ENCODE results near the gene RTP2.
"Not testable (repeated sequence)": the region's sequence is repeated elsewhere in the genome, so short reads cannot be mapped to it uniquely, and the experiment has no call there.

RTP2 gene

DNA sequence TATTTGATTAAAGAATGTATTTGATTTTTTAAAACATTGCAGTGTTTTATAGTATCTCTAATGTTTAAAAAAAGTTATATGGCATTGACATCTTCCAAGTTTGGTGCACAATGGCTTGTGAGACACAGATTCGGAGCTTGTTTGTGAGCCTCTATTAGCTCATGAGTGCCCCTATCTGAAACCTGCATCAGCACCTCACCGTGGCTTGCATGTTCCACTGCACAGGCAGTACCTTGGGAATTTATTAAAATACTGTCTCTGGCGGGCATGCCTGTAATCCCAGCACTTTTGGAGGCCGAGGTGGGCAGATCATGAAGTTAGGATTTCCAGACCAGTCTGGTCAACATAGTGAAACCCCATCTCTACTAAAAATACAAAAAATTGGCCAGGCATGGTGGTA lies 6.8 kb upstream of the RTP2 start:
- no peak for DNase-seq

GRCh38 chr3:187708696-187709095 lies 6.3 kb upstream of the RTP2 start:
- DNase-seq: no peak

DNA sequence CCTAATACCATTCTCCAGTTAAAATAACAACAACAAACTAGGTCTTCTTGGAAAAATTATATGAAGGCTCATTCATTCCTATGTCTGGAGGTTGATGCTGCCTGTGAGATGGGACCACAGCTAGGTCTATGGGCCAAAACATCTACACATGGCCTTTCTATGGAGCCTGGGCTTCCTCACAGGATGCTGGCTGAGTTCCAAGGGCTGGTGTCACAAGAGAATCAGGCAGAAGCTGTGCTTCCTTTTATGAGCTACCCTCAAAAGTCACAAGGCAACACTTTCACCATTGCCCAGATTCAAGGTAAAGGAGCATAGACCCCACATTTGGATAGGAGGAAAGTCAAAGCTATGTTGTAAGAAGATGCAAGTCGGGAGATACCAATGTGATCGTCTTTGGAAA lies 4.6 kb upstream of the RTP2 start:
- DNase-seq: no peak

- no peak for DNase-seq
These were observed 2.8 kb upstream of the RTP2 start for GRCh38 chr3:187705164-187705563.

DNA sequence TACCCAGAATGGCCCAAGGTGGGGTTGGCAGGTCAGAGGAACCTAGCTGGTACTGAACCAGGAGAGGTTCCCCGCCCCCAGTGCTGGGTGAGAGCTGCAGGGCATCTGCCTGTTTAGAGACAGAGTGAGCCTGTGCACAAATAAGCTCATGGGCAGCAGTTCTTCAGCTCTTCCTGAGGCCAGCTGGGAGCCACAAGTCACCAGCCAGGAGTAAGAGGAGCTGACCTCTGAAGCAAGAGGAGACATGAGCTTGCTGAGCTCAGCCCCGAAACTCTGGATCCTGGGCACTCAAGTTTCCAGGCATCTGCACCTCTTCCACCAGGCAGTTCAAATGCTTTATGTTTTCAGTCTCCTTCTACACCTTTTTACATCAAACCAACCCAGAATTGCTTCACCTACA lies 2.1 kb downstream of the RTP2 start:
- no peak for DNase-seq

DNA sequence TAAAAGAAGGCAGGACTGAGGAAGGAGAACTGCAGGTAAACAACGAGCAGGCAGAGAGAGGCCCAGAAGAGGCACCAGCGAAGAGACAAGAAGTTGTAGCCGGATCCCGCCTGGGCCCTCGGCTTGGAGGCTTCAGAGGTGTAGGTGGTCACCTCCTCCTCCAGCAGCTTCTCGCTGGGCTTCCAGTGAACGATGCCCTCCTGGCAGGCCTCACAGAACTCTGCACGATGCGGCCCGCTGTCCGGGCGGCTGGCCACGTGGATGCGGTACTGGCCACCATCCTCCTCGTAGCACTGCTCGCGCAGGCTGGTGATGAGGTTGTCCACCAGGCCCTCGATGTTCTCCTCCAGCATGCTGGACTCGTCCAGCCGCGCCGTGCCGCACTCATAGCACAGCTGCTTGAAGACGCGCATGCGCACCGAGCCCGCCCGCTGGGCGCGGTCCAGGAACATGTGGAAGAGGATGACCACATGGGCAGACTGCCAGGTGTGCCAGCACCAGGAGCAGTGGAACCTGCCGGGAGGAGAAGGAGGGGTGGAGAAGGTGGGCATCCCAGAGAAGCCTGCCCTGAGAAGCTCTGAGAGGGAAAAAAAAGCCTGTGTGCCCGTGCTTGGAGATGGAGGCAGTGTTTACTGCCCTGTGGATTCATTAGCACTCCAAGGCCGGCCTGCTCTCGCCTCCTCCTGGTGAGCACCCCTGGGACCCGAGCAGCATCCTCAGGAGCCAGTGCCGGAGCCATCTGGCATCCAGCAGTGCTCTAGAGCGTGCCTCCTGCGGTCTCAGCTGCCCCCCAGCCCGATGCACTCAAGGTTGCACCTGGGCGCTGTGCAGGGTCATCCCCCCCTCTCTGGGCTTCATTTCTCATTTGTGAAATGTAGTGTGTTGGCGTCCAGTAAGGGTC lies 3.6 kb downstream of the RTP2 start:
- DNase-seq: no peak

- no peak for DNase-seq
These were observed 6.3 kb downstream of the RTP2 start for GRCh38 chr3:187696021-187696420.

GRCh38 chr3:187695449-187695848 lies 6.9 kb downstream of the RTP2 start:
- DNase-seq: no peak

DNA sequence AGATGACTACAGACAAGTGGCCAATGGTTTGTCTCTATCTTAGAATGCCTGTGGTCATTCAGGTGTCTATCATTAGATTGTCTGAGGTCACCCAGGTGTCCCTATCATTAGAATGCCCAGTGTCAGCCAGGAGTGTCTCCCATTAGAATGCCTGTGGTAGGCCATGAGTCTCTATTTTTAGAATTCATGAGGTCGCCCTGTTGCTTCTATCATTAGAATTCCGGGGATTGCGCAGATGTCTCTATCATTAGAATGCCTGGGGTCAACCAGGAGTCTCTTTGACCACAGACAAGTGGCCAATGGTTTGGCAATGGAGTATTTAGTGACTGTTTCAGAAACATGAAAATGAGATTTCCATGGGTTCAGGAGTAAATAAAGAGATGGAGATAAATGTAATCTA lies 7.6 kb downstream of the RTP2 start:
- no peak for DNase-seq

DNA sequence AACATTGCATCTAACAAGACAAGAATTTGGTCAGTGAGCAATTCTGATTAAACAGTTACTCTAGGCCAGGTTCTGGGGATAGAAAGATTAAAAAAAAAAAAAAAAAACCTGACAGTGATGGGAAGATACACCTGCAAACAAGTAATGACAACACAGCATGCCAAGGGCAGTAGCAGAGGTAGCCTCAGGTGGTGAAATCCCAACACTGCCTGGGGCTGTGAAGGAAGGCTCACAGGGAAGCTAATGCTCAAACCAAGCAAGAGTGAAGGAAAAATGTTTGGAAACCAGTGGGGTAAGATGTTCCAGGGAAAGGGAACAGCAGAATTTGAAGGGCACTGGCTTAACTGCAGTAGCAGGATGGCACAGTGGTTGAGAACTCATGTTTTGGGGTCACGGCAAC lies 8.9 kb downstream of the RTP2 start:
- no peak for DNase-seq

- no peak for DNase-seq
These were observed 12.4 kb downstream of the RTP2 start for GRCh38 chr3:187689984-187690383.

DNA sequence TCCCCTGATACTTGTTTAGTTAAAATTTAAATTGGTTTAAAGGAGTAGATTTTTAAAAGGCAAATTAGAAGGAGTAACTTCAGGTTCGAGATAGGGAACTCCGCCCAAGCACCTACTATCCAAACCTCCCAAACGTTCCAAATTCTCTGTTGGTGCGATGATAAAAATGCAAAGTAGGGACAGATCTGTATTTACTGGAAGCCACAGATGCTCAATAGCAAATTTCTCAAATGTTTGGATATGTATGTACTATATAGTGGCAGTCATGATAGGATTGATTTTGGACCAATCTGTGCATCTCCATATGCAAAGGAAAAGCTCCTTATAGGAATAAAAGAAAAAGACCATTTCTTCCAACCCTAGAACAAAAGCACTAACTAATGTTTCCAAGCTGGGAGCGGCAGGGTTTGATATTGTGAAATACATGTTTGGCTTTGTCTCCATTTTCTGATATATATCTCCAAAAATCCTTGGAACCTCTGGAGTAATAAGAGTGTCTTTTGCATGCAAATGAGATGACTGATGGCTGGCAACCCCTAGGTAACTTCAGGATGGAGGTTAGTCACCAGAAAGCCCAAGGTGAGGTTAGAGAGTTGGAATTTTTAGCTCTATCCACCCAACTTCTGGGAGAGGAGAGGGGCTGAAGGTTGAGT lies 15.6 kb downstream of the RTP2 start:
- no peak for DNase-seq

- DNase-seq: no peak
These were observed 16.4 kb downstream of the RTP2 start for GRCh38 chr3:187685948-187686347.

- DNase-seq: no peak
These were observed 17.5 kb downstream of the RTP2 start for GRCh38 chr3:187684880-187685279.

DNA sequence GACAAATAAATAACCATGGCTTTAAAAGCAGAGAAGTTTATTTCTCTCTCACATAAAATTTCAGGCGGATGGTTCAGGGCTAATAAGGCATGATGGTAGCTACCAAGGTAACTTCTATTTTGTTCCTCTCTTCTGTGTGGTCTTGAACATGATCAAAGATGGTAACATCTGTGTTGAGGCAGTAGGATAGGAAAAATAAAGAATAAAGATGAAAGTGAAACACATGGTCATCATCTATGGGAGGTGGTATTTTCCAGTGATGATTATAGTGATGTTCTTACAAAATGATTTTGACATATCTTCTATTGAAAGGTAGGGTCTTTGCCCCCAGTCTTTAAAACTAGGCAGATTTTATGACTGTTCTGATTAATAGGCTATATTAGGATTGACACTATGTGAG lies 17.9 kb downstream of the RTP2 start:
- DNase-seq: no peak

DNA sequence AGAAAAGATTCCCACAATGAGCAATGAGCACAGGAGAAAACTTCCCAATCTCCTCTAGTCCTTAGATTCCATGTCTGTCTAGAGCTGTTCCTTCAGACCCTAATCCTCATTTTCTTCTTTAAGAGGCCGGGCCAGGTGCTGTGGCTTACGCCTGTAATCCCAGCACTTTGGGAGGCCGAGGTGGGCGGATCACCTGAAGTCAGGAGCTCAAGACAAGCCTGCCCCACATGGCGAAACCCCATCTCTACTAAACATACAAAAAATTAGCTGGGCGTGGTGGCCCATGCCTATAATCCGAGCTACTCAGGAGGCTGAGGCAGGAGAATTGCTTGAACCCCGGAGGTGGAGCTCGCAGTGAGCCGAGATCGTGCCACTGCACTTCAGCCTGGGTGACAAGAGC lies 20.6 kb downstream of the RTP2 start:
- DNase-seq: not testable (repeated sequence)

DNA sequence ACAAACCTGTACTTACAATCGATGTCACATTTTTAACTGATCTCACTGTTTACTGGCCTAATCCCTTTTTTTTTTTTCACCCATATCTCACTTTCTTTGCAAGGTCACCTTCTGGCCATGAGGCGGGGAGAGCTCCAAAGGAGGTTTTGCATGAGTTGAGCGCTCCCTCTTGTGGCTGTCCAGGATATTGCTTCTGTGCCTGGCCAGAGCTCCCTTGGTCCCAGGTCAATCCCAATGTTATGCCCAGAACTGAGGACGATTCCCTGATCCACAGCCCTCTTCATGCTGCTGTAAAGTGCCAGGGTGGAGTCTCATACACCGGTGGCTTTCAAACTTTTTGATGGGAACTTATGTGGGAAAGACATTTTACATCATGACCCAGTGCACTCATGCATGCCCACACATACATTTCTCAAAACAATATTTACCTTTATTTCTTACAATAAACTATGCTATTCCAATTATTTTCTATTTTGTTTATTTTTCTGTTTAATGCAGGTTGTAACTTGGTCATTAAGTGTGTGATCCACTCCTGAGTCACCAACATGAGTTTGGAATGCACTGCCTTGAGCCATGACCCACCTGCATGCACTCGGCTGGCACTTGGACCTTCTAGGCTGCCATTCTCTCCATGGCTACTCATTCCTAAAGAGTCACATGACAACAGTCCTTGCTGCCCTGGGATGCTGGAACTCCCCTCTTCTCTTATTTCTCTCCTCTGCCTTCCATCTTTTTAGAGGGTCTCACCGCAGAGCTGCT lies 22.5 kb downstream of the RTP2 start:
- DNase-seq: peak; percentile 69

GRCh38 chr3:187678726-187679268 lies 23.6 kb downstream of the RTP2 start:
- peak; percentile 4 for DNase-seq

- no peak for DNase-seq
These were observed 24.8 kb downstream of the RTP2 start for GRCh38 chr3:187677604-187678003.

DNA sequence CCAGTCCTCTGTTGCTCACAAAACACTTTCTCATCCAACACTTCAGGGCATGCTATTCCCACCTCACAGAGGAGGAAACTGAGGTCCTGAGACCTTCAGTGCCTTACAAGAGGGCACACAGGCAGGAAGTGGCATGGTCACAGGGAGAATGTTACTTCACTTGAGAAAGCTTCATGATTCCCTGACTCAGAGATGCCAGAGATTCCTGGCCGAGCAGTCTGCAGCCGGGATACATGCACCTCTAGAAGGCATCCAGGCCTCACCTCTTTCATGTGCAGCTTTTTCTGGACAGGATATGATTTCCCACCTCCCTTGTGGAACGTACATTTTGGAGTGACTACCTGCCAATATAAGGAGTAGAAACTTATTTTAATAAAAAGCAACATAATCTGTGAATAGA lies 29.3 kb downstream of the RTP2 start:
- DNase-seq: no peak

GRCh38 chr3:187669675-187670504 lies 32.5 kb downstream of the RTP2 start, which contains the start of gene SST:
TSS of gene SST (minus strand) at chr3:187670394. CDS start at chr3:187670291, 103 bp downstream.
- DNase-seq: no peak

GRCh38 chr3:187667526-187667925 lies 34.8 kb downstream of the RTP2 start:
- DNase-seq: no peak
